Type B pancreatic cell (in vitro differentiated cells): ENCODE results near the gene GALNT12. TPM values are rescaled to one million over a fixed set of nuclear protein-coding genes. Genes with fewer than 3 reads are reported as not detected.

ENCODE experiments used
- DNase-seq: peaks from one replicate; pipeline ENCODE4 v3.0.0; 2021; ENCODE audit warnings: mixed read lengths; ENCODE audit not compliant: unreplicated experiment; ENCODE audit errors: extremely low spot score
- H3K27ac Mint-ChIP-seq: 2 replicates; pipeline ENCODE4 v1.8.0; 2021; ENCODE audit warnings: mild to moderate bottlenecking, mixed read lengths
- H3K27me3 Mint-ChIP-seq: 2 replicates; pipeline ENCODE4 v1.8.0; 2021; ENCODE audit warnings: mixed read lengths
- H3K36me3 Mint-ChIP-seq: 2 replicates; pipeline ENCODE4 v1.8.0; 2021; ENCODE audit warnings: mixed read lengths
- H3K4me1 Mint-ChIP-seq: one replicate; pipeline ENCODE4 v1.8.0; 2021; ENCODE audit warnings: mixed read lengths; ENCODE audit not compliant: unreplicated experiment
- H3K4me3 Mint-ChIP-seq: 2 replicates; pipeline ENCODE4 v1.8.0; 2021; ENCODE audit warnings: mild to moderate bottlenecking, mixed read lengths
- H3K9me3 Mint-ChIP-seq: 2 replicates; pipeline ENCODE4 v1.8.0; 2021; ENCODE audit warnings: mixed read lengths
- total RNA-seq: library from RNA; stranded (reverse); gene quantifications from 2 replicates; pipeline ENCODE4 v1.2.1, GENCODE V29; 2021; ENCODE audit warnings: low replicate concordance
- TF ChIP-seq, protein P1 (sequence below): fragments of 200-600 bp; sonication (generic); conservative IDR thresholded peaks from 2 replicates; pipeline ENCODE4 v1.5.0; 2021; ENCODE audit warnings: antibody characterized with exemption, mild to moderate bottlenecking

The GALNT12 gene
- total RNA-seq, 1 donor from 2014 or later, result 25.8 TPM

DNA sequence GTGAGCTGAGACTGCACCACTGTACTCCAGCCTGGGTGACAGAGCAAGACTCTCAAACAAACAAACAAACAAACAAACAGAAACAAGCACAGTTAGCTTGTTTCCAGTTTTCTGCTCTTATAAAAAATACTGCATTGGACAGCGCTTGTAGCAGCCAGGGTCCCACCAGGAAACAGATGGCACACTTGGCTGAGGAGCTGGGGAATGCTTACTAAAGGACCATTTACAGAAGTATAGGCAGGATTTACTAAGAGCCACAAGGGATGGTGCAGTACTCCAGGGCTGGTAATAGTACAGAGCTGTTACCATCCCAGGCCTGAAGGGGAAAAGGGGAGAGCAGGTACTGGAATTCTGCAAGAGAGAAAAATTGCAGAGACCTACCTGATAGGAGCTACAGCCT, 5.9 kb upstream of the GALNT12 start:
- DNase-seq, result peak; percentile 6
- Mint-ChIP-seq H3K36me3 (no peaks in the 10 kb centered on the region), H3K4me1 (peaks cover 4% of the 10 kb centered on the region), H3K4me3 (no peak overlapping the region), H3K9me3 (no peaks in the 10 kb centered on the region), H3K27me3 (peaks cover 23% of the 10 kb centered on the region), H3K27ac (no peak overlapping the region)
- TF ChIP-seq, protein P1, sequence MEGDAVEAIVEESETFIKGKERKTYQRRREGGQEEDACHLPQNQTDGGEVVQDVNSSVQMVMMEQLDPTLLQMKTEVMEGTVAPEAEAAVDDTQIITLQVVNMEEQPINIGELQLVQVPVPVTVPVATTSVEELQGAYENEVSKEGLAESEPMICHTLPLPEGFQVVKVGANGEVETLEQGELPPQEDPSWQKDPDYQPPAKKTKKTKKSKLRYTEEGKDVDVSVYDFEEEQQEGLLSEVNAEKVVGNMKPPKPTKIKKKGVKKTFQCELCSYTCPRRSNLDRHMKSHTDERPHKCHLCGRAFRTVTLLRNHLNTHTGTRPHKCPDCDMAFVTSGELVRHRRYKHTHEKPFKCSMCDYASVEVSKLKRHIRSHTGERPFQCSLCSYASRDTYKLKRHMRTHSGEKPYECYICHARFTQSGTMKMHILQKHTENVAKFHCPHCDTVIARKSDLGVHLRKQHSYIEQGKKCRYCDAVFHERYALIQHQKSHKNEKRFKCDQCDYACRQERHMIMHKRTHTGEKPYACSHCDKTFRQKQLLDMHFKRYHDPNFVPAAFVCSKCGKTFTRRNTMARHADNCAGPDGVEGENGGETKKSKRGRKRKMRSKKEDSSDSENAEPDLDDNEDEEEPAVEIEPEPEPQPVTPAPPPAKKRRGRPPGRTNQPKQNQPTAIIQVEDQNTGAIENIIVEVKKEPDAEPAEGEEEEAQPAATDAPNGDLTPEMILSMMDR, result no peak

DNA sequence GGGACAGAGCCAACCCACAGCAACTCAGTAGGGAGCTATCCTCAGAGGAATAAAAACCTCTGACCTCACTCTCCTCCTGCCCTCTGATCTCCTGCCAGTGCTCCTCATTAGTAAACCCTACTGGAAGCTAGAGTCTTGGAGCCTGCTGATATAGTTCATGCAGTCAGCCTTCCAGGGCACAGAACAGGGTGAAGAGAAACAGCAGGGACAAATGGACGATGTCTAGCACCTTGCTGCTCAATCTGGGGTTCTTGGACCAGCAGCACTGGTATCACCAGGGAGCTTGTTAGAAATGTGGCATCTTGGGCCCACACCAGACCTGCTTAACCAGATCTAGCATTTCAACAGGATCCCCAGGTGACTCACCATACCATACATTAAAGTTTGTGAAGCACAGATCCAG, 5.5 kb upstream of the GALNT12 start:
- peaks cover 8% of the 10 kb centered on the region for H3K4me1 Mint-ChIP-seq
- peaks cover 23% of the 10 kb centered on the region for H3K27me3 Mint-ChIP-seq
- peak; percentile 18 for DNase-seq
- TF ChIP-seq, protein P1, result no peak
- no peak overlapping the region for H3K4me3 Mint-ChIP-seq
- H3K9me3 Mint-ChIP-seq, result no peaks in the 10 kb centered on the region
- H3K27ac Mint-ChIP-seq, result peak overlapping the region; percentile 36
- H3K36me3 Mint-ChIP-seq, result no peaks in the 10 kb centered on the region

DNA sequence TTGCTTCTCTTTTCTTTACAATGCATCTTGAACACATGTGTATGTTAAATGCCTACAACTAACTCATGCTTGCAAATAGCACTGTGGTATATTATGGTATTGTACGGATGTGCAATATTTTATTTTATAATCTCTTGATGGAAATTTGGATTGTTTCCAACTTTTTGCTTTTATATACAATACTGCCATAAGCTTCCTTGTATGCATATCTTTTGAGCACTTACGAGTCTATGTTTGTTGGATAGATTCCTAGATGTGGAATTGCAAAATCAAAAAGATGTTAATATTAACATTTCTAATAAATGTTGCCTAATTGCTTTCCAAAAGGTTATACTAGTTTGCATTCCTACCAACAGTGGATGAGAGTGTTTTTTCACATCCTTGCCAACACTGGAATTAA, 3.4 kb upstream of the GALNT12 start:
- no peak overlapping the region for H3K4me3 Mint-ChIP-seq
- H3K27ac Mint-ChIP-seq, result no peak overlapping the region
- H3K9me3 Mint-ChIP-seq, result no peaks in the 10 kb centered on the region
- no peak for DNase-seq
- H3K4me1 Mint-ChIP-seq, result peaks cover 12% of the 10 kb centered on the region
- H3K36me3 Mint-ChIP-seq, result no peaks in the 10 kb centered on the region
- H3K27me3 Mint-ChIP-seq, result peaks cover 18% of the 10 kb centered on the region
- TF ChIP-seq, protein P1, result no peak

DNA sequence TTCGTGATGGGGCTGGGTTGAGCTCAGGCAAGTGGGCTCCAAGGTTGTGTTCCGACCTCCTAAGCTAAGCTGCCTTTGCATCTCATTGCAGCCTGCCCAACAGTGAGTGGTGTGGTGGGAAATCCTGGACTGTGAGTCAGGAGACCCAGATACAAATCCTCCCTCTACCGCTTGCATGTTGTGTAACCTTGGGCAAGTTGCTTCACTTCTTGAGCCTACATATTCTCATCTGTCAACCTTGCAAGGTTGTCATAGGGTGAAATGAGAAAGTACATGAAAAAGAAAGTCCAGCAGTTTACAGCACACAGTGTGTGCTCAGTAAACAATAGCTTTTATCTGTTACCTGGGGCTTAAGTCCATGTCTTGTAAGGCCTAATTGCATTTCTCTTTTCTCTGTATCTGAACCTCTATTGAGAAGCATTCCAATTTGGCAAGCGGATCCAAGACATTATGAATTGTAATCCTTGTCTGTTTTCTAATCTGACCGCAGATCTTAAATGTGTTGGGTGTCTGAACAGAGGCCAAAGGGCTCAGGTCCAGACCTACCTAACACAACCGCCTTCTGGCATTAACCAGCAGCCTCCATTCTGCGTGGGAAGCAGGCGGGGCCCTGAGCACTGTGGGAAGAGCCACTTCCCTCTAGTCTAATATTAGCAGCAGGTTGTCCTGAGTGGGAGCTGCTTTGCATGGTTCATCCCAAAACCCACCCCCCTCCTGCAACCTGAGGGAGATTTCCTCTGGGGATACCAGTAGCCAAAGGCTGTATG, 1.8 kb upstream of the GALNT12 start:
- Mint-ChIP-seq H3K27me3 (peaks cover 18% of the 10 kb centered on the region), H3K36me3 (no peaks in the 10 kb centered on the region), H3K9me3 (no peaks in the 10 kb centered on the region), H3K27ac (peak overlapping the region; percentile 0), H3K4me1 (peaks cover 22% of the 10 kb centered on the region), H3K4me3 (peak overlapping the region; percentile 18)
- TF ChIP-seq, protein P1, result no peak
- DNase-seq, result no peak

DNA sequence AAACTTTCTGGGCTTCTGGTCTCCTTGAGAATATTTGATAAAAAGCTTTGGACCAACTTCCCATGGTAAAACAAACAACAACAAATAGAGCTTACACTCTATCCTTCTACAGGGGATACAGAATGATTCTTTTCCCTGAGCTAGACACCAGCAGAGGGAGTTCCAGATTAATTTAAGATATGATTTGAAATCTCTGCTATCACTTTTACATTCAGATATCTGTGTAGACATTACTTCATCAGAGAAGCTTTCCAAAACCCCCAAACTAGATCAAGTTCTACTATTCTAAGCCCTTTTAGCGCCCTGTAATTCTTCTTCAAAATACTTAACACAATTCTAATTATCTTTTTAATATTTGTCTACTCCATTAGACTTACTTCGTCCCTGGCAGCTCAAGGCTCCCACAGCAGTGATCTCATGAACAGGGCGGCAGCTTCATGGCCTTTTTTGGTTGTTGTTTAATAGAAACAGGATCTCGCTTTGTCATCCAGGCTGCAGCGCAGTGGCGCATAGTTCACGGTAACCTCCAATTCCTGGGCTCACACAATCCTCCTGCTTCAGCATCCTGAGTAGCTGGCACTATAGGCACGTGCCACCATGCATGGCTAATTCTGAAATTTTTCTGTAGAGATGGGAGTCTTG, 955 bp upstream of the GALNT12 start:
- Mint-ChIP-seq H3K36me3 (peaks cover 4% of the 10 kb centered on the region), H3K27me3 (peaks cover 18% of the 10 kb centered on the region), H3K4me1 (peaks cover 30% of the 10 kb centered on the region), H3K9me3 (no peaks in the 10 kb centered on the region), H3K4me3 (peak overlapping the region; percentile 87), H3K27ac (no peak overlapping the region)
- DNase-seq, result no peak
- TF ChIP-seq, protein P1, result peak; percentile 38
